Activated CD4-positive, alpha-beta T cell treated with anti-CD3 and anti-CD28 coated beads, Interleukin-2, amount 10 ng/mL, durations not matched to agents 7 days and 5 days (primary cell): ENCODE measurements around the gene BLOC1S5. TPM values are rescaled to one million over a fixed set of nuclear protein-coding genes. Genes with fewer than 3 reads are reported as not detected.

Experiments
- CTCF ChIA-PET: fragments of 350-600 bp; sonication (Branson Sonifier 250); formaldehyde crosslinking; loops from one replicate; lab custom pipeline; 2021; ENCODE audit warnings: antibody characterized with exemption; lab: Charles Lee
- POLR2A ChIA-PET: fragments of 350-600 bp; sonication (Branson Sonifier 250); formaldehyde crosslinking; loops from one replicate; lab custom pipeline; 2021; ENCODE audit warnings: antibody characterized with exemption; lab: Charles Lee
- DNase-seq: peaks from one replicate; pipeline ENCODE4 v3.0.0-alpha.2; 2020
- H3K27ac Mint-ChIP-seq: one replicate; pipeline ENCODE4 v1.8.0; 2021; ENCODE audit warnings: mild to moderate bottlenecking, moderate library complexity, mixed read lengths
- H3K27me3 Mint-ChIP-seq: one replicate; pipeline ENCODE4 v1.8.0; 2021; ENCODE audit warnings: mixed read lengths
- H3K36me3 Mint-ChIP-seq: one replicate; pipeline ENCODE4 v1.8.0; 2021; ENCODE audit warnings: low read depth, mixed read lengths
- H3K4me1 Mint-ChIP-seq: one replicate; pipeline ENCODE4 v1.8.0; 2021; ENCODE audit warnings: mixed read lengths
- H3K4me3 Mint-ChIP-seq: one replicate; pipeline ENCODE4 v1.8.0; 2021; ENCODE audit warnings: mild to moderate bottlenecking, moderate library complexity, mixed read lengths
- H3K9me3 Mint-ChIP-seq: one replicate; pipeline ENCODE4 v1.8.0; 2021; ENCODE audit warnings: mixed read lengths
- total RNA-seq, 2 experiments: library from RNA; stranded (reverse); gene quantifications; one replicate each; pipeline ENCODE4 v1.2.3, GENCODE V29; 2021

Gene BLOC1S5, protein sequence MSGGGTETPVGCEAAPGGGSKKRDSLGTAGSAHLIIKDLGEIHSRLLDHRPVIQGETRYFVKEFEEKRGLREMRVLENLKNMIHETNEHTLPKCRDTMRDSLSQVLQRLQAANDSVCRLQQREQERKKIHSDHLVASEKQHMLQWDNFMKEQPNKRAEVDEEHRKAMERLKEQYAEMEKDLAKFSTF
- 10 to 100 TPM; 21.8 to 23.9 TPM for total RNA-seq

DNA sequence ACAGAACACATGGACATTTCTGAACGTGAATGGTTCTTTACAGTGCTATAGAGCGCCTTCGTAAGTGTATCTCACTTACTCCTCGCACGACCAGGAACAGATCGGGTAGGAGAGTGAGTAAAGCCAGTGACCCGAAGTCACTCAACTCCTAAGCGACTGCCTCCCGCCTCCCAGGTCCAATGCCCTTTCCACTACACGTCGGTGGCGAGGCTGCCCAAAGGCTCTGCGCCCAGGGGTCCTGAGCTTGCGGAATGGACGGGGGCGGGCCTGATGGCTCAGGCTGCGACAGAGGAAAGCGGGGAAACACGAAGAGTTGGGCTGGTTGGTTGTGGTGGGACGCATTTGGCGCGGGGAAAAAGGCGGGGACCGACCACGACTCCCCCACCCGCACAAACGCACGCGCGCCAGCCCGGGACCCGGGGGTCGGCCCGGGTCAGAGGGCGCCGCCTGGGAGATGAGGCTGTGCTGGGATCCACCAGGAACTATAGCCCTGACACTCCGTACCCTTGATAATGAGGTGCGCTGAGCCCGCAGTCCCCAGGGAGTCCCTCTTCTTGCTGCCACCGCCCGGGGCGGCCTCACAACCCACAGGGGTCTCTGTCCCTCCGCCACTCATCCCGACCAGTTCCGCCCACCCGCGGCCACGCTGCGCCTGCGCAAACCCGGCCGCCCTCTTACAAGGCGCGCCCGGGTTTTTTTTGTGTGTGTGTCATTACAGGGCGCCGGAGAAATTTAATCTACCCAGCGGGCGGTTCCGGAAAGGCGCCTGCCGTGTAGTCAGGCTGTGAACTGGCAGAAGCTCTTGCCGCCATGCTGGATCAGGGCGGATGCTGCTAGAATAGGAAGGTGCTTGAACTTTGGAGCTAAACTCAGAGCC, at the start of gene BLOC1S5:
BLOC1S5 (minus strand) TSS at position 629 of the 877 bp plus-strand sequence; CDS start at position 616, 13 bp downstream.
- CTCF ChIA-PET: interaction anchor here (1.4 kb wide), 1 partner anchor 7 kb away, joined by 3 read pairs; no protein-coding TSS in a partner anchor
- no peaks in the 10 kb centered on the region for H3K27me3 Mint-ChIP-seq
- no peaks in the 10 kb centered on the region for H3K9me3 Mint-ChIP-seq
- peaks cover 46% of the 10 kb centered on the region for H3K4me1 Mint-ChIP-seq
- POLR2A ChIA-PET: interaction anchor here (1.0 to 1.1 kb wide), 3 partner anchors 14 to 46 kb away, joined by 3 to 6 read pairs (median 3); partner anchors contain the start of gene EEF1E1
- peak; percentile 98 for DNase-seq
- peak within 1 kb of the TSS; percentile 95 for H3K27ac Mint-ChIP-seq
- H3K4me3 Mint-ChIP-seq: peak within 1 kb of the TSS; percentile 91
- peaks cover 22% of the 10 kb centered on the region for H3K36me3 Mint-ChIP-seq

DNA sequence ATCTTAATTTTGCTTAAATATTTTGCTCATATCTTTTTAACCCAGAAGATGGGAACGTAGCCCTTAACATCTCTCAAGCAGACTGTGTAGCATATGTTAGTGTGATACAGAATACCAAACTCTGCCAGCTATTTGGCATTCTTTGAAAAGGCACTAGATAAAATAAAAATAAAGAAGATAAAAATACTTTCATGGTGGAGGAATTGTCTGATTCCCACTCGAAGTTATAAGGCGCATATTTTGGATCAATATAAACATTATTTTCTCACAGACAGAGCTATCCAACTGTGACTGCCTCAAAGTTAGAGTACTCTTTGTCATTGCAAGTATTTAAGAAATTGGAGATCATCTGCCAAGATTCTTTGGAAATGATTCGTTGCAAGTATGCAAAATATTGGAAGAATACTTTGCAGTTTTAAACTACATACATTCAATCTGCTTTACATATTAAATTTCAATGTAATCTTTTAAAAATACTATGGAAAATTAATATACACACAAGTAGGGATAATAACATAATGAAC, 49.0 kb upstream of the BLOC1S5 start:
- H3K36me3 Mint-ChIP-seq: no peaks in the 10 kb centered on the region
- ChIA-PET CTCF (no interaction called here), POLR2A (no interaction called here)
- DNase-seq: no peak
- no peaks in the 10 kb centered on the region for H3K9me3 Mint-ChIP-seq
- peaks cover 16% of the 10 kb centered on the region for H3K27me3 Mint-ChIP-seq
- no peak overlapping the region for H3K4me3 Mint-ChIP-seq
- no peaks in the 10 kb centered on the region for H3K4me1 Mint-ChIP-seq
- H3K27ac Mint-ChIP-seq: no peak overlapping the region

DNA sequence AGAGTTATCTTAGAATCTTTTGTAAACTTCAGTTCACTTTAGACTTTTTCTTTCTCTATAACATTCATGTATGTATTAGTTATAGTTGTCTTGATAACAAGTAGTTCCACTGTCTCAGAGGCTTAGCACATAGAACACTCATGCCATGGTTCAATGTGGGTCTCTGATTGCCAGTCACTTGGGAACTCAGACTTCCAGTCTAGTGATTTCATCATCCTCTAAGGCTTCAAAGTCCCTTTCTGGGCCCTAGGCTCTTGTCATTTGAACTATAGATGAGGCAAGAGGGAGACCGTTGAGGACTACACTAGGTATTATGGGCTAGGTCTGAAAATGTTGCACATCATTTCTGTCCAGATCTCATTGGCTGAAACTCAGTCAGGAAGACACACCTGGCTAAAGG, 46.5 kb upstream of the BLOC1S5 start:
- ChIA-PET POLR2A (no interaction called here), CTCF (interaction anchor here (0.5 kb wide), 1 partner anchor 9 kb away, joined by 3 read pairs; no protein-coding TSS in a partner anchor)
- Mint-ChIP-seq H3K4me1 (no peaks in the 10 kb centered on the region), H3K27me3 (peaks cover 20% of the 10 kb centered on the region), H3K36me3 (no peaks in the 10 kb centered on the region), H3K27ac (no peak overlapping the region), H3K4me3 (no peak overlapping the region), H3K9me3 (no peaks in the 10 kb centered on the region)
- DNase-seq: no peak

DNA sequence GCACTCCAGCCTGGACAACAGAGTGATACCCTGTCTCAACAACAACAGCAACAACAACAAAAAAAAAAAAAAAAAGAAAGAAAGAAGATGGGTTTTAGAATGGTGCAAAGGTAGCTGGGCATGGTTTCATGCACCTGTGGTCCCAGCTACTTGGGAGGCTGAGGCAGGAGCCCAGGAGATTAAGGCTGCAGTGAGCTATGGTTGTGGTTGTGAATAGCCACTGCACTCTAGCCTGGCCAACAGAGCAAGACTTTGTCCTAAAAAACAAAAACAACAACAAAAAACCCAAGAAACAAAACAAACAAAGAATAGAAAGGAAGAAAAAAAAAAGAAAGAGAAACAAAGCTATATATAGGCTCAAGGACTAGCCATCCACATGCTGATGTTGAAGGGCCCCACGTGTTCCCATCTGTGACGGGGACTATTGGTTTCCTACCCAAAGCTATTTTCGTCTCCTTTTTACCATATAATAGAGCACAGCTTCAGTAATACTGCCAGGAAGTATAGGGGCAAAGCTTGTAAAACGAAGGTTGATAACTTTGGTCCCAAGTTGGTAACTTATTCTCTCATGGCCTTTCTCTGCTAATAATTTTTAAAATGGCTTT, 46.0 kb upstream of the BLOC1S5 start:
- ChIA-PET CTCF (interaction anchor here (0.5 to 0.6 kb wide), 2 partner anchors 10 to 256 kb away, joined by 3 read pairs; no protein-coding TSS in a partner anchor), POLR2A (no interaction called here)
- Mint-ChIP-seq H3K27ac (no peak overlapping the region), H3K27me3 (peaks cover 20% of the 10 kb centered on the region), H3K4me3 (no peak overlapping the region), H3K36me3 (no peaks in the 10 kb centered on the region), H3K4me1 (no peaks in the 10 kb centered on the region), H3K9me3 (no peaks in the 10 kb centered on the region)
- no peak for DNase-seq

DNA sequence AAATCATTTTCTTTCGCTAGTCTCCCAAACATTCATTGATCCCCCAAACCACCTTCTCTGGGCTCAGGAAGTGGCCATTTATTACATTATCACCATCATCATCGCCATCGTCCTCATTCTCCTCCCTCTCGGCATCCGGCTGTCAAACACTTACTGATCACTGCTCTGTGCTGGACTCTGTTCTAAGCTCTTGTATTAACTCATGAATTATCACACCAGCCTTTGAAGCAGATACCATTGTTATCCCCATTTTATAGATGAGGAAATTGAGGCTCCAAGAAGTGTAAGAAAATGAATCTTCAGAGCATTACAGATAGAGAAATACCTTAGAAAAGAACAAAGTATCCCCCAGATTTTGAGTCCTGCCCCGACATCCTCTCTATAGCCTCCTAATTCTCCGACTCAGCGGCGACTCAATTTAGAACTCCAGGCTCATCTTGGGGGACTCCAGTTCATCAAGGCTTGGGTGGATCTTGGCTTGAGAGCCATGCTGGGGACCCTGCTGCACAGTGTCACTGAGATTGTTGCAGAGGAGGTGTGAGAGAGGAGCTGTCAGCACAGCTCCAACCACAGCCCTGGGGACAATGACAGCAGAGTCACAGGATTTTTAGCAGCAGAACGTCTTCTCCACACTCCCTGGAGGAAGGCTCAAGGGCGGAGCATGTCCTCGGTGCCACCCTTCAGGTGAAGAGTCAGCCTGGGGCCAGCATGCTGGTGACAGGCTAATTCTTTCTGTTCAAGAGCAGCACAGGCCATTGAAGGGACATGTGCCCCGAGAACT, 44.8 kb upstream of the BLOC1S5 start:
- no peaks in the 10 kb centered on the region for H3K9me3 Mint-ChIP-seq
- POLR2A ChIA-PET: no interaction called here
- no peak overlapping the region for H3K4me3 Mint-ChIP-seq
- no peak for DNase-seq
- H3K4me1 Mint-ChIP-seq: no peaks in the 10 kb centered on the region
- peaks cover 21% of the 10 kb centered on the region for H3K27me3 Mint-ChIP-seq
- no peaks in the 10 kb centered on the region for H3K36me3 Mint-ChIP-seq
- CTCF ChIA-PET: no interaction called here
- no peak overlapping the region for H3K27ac Mint-ChIP-seq

DNA sequence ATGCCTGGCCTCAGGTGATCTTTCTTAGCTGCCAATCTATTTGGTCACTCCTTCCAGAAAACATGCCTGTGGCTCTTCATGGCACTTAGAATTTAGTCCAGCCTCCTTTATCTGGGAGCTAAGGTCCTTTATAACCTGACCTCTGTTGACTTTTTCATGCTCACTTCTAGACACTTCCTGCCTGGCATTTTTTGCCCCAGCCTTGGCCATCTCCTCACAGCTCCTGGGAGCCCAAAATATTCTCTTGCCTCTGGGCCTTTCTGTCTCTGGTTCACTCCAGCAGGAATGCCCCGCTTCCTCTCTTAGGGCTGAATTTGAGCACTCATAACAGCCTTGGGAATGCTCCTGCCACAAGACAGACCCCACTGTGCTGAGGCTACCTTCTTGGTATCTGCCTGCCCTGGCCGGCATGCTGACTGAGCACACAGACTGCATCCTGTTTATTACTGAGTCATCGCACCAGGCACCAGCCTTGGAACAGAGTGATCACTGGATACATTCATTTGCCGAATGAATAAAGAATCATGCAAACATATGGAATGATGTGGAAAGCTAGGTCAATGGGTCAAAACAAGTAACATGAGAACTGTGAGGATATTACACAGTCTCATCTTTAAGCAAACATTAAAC, 44.0 kb upstream of the BLOC1S5 start:
- Mint-ChIP-seq H3K27ac (no peak overlapping the region), H3K4me3 (no peak overlapping the region), H3K9me3 (no peaks in the 10 kb centered on the region), H3K27me3 (peaks cover 21% of the 10 kb centered on the region), H3K36me3 (no peaks in the 10 kb centered on the region), H3K4me1 (no peaks in the 10 kb centered on the region)
- DNase-seq: no peak
- POLR2A ChIA-PET: no interaction called here
- CTCF ChIA-PET: no interaction called here

DNA sequence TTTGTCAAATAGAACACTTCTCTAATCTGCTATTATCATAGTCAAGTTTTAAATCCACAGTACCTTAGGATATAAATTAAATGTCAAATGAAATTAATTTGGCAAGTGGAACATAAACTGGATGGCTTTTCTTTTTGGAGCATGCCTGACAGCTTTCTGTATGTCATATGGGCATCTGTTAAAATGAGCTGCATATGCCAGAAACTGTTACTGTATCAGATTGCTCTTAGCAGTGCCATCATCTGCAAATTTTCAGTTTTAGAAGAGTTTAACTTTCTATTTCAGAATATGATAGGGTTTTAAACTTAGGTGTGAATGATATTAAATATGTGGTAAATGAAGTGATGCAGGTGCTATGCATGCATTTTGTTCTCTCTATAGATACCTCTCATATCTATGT, 41.6 kb upstream of the BLOC1S5 start:
- POLR2A ChIA-PET: interaction anchor here (0.7 kb wide), 1 partner anchor 93 kb away, joined by 3 read pairs; no protein-coding TSS in a partner anchor
- H3K27me3 Mint-ChIP-seq: peaks cover 14% of the 10 kb centered on the region
- H3K4me3 Mint-ChIP-seq: no peak overlapping the region

DNA sequence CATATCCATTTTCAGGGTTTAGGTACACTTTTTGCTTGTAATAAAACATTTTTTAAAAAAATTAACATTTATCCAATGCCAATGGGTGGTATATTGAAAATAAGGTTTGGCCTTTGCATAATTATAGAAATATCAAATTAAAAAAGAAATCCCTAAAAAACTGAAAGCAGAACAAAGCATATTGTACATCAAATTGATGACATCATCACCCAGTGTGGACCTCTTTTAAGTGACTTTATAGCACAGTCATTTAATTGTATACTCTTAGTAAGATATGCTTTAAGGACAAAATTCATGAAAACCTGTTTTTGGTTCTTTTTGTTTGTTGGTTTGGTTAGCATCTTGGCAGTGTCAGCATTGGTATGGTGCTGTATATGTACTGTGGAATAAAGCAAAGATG, 39.5 kb upstream of the BLOC1S5 start:
- POLR2A ChIA-PET: no interaction called here
- H3K4me1 Mint-ChIP-seq: peaks cover 27% of the 10 kb centered on the region
- CTCF ChIA-PET: no interaction called here
- H3K36me3 Mint-ChIP-seq: peaks cover 3% of the 10 kb centered on the region
- no peak overlapping the region for H3K4me3 Mint-ChIP-seq
- DNase-seq: no peak
- peaks cover 9% of the 10 kb centered on the region for H3K27me3 Mint-ChIP-seq
- H3K27ac Mint-ChIP-seq: no peak overlapping the region
- H3K9me3 Mint-ChIP-seq: no peaks in the 10 kb centered on the region

More for the DNA sequence above, 41.6 kb upstream of the BLOC1S5 start:
- Mint-ChIP-seq H3K27ac (no peak overlapping the region), H3K36me3 (no peaks in the 10 kb centered on the region), H3K4me1 (peaks cover 15% of the 10 kb centered on the region), H3K9me3 (no peaks in the 10 kb centered on the region)
- no peak for DNase-seq
- CTCF ChIA-PET: interaction anchor here (0.5 to 1.6 kb wide), 2 partner anchors 11 to 22 kb away, joined by 3 read pairs; no protein-coding TSS in a partner anchor

DNA sequence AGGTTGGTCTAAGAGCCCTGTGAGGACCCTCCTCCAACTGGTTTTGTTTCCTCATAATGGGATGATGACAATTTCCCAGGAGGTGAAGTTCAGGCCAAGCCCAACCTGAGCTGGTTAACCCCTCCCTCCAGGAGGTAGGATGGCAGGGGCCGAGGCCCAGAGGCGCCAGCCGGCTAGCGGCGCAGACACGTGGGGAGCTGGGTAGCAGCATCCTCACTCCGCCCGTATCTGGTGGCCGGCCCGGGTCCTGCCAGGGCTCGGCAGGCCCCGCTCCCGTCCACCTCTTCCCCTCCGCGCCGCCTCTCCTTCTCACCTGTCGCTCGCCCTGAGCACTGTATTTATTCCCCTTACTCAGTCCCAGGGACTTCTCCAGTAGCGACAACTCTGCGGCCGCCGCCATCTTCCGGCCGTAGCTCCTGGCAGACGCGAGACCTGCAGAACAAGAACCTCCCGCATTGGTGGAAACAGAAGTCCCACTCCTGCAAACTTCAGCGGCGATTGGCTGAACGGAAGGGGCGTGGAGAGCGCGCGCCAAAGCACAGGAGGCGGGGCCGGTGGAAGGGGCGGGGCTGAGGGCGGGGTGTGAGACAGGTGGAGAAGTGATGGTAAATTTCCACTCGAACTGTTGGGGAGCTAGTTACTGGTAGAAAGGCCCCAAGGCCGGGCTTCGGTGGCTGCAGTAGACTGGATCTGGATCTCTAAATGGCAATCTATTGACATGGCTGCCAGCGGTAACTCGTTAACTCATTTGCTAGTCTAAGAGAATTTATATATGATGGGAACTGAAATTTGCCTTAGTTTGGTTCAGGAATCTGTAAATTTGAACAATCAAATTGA, 38.2 kb upstream of the BLOC1S5 start, which contains the start of gene EEF1E1:
EEF1E1 (minus strand) TSS at position 427 of the 837 bp plus-strand sequence; CDS start at position 400, 27 bp downstream.
- DNase-seq: peak; percentile 97
- Mint-ChIP-seq H3K36me3 (peaks cover 6% of the 10 kb centered on the region), H3K4me1 (peaks cover 30% of the 10 kb centered on the region), H3K27ac (peak within 1 kb of the TSS; percentile 97), H3K27me3 (peaks cover 7% of the 10 kb centered on the region), H3K9me3 (no peaks in the 10 kb centered on the region), H3K4me3 (peak within 1 kb of the TSS; percentile 90)
- ChIA-PET CTCF (interaction anchor here (0.6 to 1.4 kb wide), 3 partner anchors 8 to 374 kb away, joined by 3 to 6 read pairs (median 5); no protein-coding TSS in a partner anchor), POLR2A (interaction anchor here (1.3 kb wide), 1 partner anchor 38 kb away, joined by 6 read pairs; no protein-coding TSS in a partner anchor)

DNA sequence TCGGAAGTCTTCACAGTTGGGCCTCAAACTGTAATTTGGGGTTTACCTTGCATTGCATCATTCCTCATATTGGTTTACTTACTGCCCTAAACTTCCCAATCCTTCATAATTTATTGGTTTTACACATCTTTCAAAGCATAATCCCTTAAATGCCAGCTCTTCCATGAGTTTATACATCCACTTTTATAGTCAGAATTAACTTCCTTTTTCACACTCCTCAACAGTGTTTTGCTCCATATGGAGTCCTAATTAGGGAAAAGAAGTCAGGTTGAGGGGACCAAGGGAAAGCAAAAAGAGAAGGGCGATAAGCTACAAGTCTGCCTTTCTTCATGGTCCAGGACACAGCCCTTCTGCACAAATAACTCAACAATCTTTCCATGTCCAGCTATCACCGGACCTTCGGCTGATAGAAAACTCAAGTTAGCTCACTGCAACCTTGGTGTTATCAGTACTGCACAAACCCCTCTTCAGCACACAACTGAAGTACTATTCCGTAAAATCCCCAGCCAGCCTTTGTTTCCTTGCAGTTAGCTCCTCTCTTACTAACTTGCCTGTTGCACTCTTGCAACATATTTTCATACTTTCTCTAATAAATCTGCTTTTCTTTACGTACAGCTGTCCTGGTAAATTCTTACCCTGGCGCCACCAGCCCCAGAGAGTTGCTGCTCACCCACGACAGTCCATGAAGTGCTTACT, 36.1 kb upstream of the BLOC1S5 start:
- no peak overlapping the region for H3K4me3 Mint-ChIP-seq
- no peak for DNase-seq
- H3K36me3 Mint-ChIP-seq: peaks cover 23% of the 10 kb centered on the region
- peaks cover 3% of the 10 kb centered on the region for H3K27me3 Mint-ChIP-seq
- ChIA-PET CTCF (interaction anchor here (1.2 kb wide), 1 partner anchor 13 kb away, joined by 3 read pairs; no protein-coding TSS in a partner anchor), POLR2A (no interaction called here)
- no peaks in the 10 kb centered on the region for H3K9me3 Mint-ChIP-seq
- H3K27ac Mint-ChIP-seq: no peak overlapping the region
- peaks cover 30% of the 10 kb centered on the region for H3K4me1 Mint-ChIP-seq
